OCI-LY7 (cell line): Measurements from ENCODE around the gene PAFAH2.

Experiments
- EZH2phosphoT487 ChIP-seq: fragments of 200-600 bp; sonication (generic); IDR thresholded peaks from 2 replicates; pipeline ENCODE4 v1.6.1; 2018; ENCODE audit warnings: low read depth, borderline replicate concordance, mild to moderate bottlenecking, mixed run types, antibody characterized with exemption, low read length, moderate library complexity, mixed read lengths
- TF ChIP-seq, protein P1 (sequence below): fragments of 200-600 bp; sonication (generic); conservative IDR thresholded peaks from 2 replicates; pipeline ENCODE4 v1.5.1; 2014; ENCODE audit warnings: mild to moderate bottlenecking, antibody characterized with exemption, low read length, moderate library complexity, mixed read lengths

DNA sequence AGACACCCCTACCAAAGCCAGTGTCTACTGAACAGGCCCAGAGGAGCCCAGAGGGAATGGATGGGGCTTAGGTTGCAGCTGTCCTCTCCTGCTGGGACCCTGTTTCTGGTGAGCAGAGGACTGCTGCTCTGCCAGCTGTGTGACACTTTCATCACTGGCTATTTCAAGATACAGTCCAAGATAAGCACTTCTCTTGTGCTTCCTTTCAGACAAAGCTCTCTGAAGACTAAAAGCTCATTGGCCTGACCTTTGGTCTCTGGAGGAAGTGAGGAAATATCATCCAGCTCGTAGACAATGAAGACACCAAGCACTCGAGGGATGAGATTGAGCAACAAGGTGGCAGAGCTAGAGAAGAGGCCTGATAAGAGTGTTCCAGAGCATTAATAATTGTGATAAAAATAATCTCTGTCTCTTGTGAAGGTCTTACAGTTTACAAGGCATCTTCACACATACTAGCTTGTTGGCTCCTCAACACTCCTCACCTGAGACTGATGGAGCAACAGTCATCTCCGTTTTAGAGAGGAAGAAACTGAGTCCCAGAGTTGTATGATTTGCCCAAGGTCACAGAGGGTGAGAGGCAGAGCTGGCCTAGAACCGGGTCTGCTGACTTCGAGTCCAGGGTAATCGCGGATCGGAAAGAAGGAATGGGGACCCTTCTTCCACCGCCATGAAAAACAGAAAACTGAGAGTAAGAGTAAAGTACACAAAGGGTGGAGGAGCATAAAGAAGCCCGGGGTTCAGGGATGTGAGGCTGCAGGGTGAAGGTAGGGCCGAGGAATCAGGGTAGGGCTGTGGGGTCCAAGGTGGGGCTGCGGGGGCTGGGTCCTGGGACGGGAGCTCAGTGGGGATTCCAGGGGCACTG, 666 bp downstream of the PAFAH2 start:
- TF ChIP-seq, protein P1, sequence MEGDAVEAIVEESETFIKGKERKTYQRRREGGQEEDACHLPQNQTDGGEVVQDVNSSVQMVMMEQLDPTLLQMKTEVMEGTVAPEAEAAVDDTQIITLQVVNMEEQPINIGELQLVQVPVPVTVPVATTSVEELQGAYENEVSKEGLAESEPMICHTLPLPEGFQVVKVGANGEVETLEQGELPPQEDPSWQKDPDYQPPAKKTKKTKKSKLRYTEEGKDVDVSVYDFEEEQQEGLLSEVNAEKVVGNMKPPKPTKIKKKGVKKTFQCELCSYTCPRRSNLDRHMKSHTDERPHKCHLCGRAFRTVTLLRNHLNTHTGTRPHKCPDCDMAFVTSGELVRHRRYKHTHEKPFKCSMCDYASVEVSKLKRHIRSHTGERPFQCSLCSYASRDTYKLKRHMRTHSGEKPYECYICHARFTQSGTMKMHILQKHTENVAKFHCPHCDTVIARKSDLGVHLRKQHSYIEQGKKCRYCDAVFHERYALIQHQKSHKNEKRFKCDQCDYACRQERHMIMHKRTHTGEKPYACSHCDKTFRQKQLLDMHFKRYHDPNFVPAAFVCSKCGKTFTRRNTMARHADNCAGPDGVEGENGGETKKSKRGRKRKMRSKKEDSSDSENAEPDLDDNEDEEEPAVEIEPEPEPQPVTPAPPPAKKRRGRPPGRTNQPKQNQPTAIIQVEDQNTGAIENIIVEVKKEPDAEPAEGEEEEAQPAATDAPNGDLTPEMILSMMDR, result no peak
- TF ChIP-seq EZH2phosphoT487, result no peak
